Measurements from ENCODE around the gene A2M. TPM values are rescaled to one million over a fixed set of nuclear protein-coding genes. Genes with fewer than 3 reads are reported as not detected.

The A2M gene
- total and polyA plus RNA-seq, 2 of the 4 experiments (the other 2 are of a cell fraction) = 1.1 to 3.2 TPM

DNA sequence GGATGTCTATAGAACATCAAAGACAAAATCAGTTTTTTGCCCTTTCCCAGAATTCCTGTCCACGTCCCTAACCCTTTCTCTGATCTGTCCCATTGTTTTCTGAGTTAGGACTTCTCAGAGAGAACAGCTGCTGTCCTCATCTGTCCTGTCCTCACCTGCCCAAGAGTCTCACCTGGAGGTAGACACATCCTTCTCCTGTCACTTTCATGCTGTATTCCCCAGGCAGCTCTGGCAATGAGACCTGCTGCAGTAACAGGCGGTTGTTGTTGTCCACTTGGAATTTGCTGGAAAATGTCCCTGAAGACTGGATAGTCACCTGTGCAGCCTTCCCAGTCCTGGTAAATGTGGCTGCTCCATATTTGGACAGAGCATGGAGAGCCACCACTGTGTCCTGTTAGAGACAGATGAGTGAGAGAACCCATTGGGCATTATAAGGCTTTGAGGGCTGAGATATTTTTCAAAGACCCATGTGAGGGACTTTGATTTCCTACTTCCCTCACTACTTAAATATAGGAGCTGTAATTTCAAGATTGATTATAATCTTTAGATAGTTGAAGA lies 43.2 kb downstream of the A2M start:
- dilution Hi-C loops (cut with HindIII; ENCODE audit: low sequenced_read_pairs, unreplicated experiment) (no loop called here), intact Hi-C loops (cut with micrococcal nuclease) (no loop called here), in situ Hi-C loops (cut with MboI; ENCODE audit: low sequenced_read_pairs) (no loop called here)
- Histone ChIP-seq H3K18ac (ENCODE audit: low read depth, low read length) (no peak overlapping the region), H3K4ac (ENCODE audit: low read depth, low read length) (no peak overlapping the region), H4K5ac (ENCODE audit: low read depth, low read length) (no peak overlapping the region), H2AK5ac (ENCODE audit: low read depth, low read length) (no peak overlapping the region), H2AK9ac (replicated peaks; ENCODE audit: low read depth, low read length, poor library complexity) (no peak overlapping the region), H4K91ac (ENCODE audit: insufficient read depth, low read depth, low read length) (no peak overlapping the region), H2BK20ac (ENCODE audit: low read depth, low read length) (no peak overlapping the region), H2AFZ (replicated peaks; ENCODE audit: low read length, poor library complexity) (no peak overlapping the region), H3K4me3 (ENCODE audit: insufficient read depth, low read depth, low read length) (no peak overlapping the region), H2BK120ac (ENCODE audit: low read depth, low read length) (no peak overlapping the region), H3K4me2 (ENCODE audit: low read depth, low read length) (no peak overlapping the region), H2BK15ac (ENCODE audit: low read depth, low read length) (no peak overlapping the region), H4K8ac (ENCODE audit: low read depth in 2 of 2, low read length in 2 of 2) (no peak overlapping the region), H3K23ac (ENCODE audit: low read depth, low read length) (no peak overlapping the region), H3K14ac (replicated peaks; ENCODE audit: low read depth, low read length) (no peak overlapping the region), H2BK5ac (ENCODE audit: low read depth, low read length, poor library complexity, severe bottlenecking) (no peak overlapping the region), H3K56ac (ENCODE audit: extremely low read depth, insufficient read depth, low read length) (no peak overlapping the region), H3K9ac (ENCODE audit: low read depth, low read length) (no peak overlapping the region), H3K36me3 (ENCODE audit: control insufficient read depth, insufficient read depth, low read length) (peaks cover 9% of the 10 kb centered on the region; the same call in 1 of the 2 replicates), H4K20me1 (ENCODE audit: insufficient read depth, low read length) (no peaks in the 10 kb centered on the region), H3K4me1 (ENCODE audit: control insufficient read depth, insufficient read depth, low read length) (no peaks in the 10 kb centered on the region), H3K79me1 (ENCODE audit: low read depth in 1 of 2, low read length in 2 of 2) (no peaks in the 10 kb centered on the region), H3K27me3 (ENCODE audit: control insufficient read depth, insufficient read depth, low read length) (no peaks in the 10 kb centered on the region), H3K9me3 (ENCODE audit: control insufficient read depth, insufficient read depth, low read length) (no peaks in the 10 kb centered on the region), H3K27ac (ENCODE audit: insufficient read depth, low read length) (no peak overlapping the region), H3K9me1 (ENCODE audit: insufficient read depth, low read length) (no peaks in the 10 kb centered on the region)
- TF ChIP-seq FOS (IDR thresholded peaks at IDR 0.05; ENCODE audit: low read depth, low read length) = no peak
- TF ChIP-seq RFX5 (IDR thresholded peaks at IDR 0.05; ENCODE audit: low read depth, low read length) = no peak
- TF ChIP-seq RCOR1 (IDR thresholded peaks at IDR 0.05; ENCODE audit: insufficient replicate concordance, low read length) = no peak
- TF ChIP-seq CHD1 (IDR thresholded peaks at IDR 0.05; ENCODE audit: low read depth, low read length) = no peak
- no peak for TF ChIP-seq MXI1 (IDR thresholded peaks at IDR 0.05; ENCODE audit: borderline replicate concordance, low read depth, low read length)
- TF ChIP-seq POLR2A (IDR thresholded peaks at IDR 0.05; ENCODE audit: low read depth, low read length) = no peak
- TF ChIP-seq, protein P1, sequence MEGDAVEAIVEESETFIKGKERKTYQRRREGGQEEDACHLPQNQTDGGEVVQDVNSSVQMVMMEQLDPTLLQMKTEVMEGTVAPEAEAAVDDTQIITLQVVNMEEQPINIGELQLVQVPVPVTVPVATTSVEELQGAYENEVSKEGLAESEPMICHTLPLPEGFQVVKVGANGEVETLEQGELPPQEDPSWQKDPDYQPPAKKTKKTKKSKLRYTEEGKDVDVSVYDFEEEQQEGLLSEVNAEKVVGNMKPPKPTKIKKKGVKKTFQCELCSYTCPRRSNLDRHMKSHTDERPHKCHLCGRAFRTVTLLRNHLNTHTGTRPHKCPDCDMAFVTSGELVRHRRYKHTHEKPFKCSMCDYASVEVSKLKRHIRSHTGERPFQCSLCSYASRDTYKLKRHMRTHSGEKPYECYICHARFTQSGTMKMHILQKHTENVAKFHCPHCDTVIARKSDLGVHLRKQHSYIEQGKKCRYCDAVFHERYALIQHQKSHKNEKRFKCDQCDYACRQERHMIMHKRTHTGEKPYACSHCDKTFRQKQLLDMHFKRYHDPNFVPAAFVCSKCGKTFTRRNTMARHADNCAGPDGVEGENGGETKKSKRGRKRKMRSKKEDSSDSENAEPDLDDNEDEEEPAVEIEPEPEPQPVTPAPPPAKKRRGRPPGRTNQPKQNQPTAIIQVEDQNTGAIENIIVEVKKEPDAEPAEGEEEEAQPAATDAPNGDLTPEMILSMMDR (conservative IDR thresholded peaks at IDR 0.05; ENCODE audit: low read depth, low read length) = no peak
- TF ChIP-seq MAZ (IDR thresholded peaks at IDR 0.05; ENCODE audit: borderline replicate concordance, low read depth, low read length) = no peak
- TF ChIP-seq SMC3 (IDR thresholded peaks at IDR 0.05; ENCODE audit: low read depth, low read length) = no peak
- ChIA-PET CTCF (no interaction called here), POLR2A (ENCODE audit: unreplicated experiment) (no interaction called here)
- no TSS peak for BruUV-seq (replicated peaks)
- 60% methylated on average over 1 of the region's 2 CpGs; no CpG with 5 or more reads in 1 of the 2 experiments for WGBS, 2 experiments (ENCODE audit: extremely low coverage in 2 of 2, insufficient read length in 1 of 2)
- ATAC-seq (ENCODE audit: low read depth) = no peak
- no peak for DNase-seq
